Activated CD4-positive, CD25-positive, alpha-beta regulatory T cell treated with anti-CD3 and anti-CD28 coated beads, Interleukin-2, amount 50 U/mL, for 72 hours (primary cell): ENCODE data around the gene URAD.

Source experiments
- DNase-seq: peaks from one replicate; pipeline ENCODE4 v3.0.0; 2021

URAD gene

DNA sequence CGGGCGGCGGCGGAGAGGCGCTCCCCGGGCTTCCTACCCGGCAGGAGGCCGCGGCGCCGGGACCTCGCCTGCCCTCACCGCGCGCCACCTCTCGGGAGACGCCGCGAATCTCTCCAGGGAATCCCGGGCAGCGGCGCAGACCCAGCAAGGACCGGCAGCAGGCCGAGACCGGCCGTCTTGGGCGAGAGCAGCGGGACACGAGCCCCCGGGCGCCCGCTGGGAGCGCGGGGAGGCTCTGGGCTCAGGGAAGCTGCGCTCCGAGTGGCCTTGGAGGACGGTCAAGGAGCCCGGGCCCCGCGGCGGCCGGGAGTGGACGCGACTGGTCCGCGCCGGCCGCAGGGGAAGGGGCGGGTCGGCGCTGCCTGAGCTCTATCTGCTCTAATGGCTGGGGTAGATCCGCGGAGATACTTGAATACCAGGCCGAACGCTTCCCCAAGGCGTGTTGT, 34.1 kb downstream of the URAD start:
- no peak for DNase-seq

DNA sequence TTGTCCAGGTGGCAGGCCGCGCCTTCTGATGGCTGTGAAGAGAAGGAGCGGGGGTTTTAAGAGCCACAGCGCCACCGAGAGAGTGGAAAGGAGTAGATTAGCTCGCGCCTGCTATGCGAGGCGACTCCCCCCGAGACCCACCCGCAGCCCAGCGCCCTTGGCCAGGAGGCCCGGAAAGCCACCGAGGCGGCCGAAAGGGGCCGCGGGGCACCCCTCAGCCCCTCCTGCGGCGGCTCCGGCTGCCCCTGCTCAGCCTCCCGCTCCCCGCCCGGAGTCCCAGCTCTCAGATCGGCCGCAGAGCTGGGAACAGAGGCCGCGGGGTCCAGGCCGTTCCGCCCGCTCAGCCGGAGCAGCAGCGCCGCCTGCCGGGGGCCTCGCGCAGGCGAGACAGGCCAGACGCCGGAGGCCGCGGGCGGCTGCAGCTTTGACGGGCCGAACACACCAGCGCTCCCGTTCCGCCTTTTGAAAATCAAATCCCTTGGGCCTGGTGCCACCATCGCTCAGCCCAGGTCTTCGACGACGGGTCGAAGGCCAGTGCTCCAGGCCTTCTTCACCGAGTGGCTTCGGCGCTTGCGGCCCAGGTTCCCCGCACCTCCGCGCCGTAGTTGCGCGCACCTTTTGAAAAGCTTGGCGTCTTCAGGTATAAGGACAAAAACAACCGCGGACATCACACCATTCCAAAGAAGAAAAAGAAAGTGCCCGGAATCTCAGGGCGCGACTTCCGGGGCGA, 34.7 kb downstream of the URAD start:
- peak; percentile 73 for DNase-seq

DNA sequence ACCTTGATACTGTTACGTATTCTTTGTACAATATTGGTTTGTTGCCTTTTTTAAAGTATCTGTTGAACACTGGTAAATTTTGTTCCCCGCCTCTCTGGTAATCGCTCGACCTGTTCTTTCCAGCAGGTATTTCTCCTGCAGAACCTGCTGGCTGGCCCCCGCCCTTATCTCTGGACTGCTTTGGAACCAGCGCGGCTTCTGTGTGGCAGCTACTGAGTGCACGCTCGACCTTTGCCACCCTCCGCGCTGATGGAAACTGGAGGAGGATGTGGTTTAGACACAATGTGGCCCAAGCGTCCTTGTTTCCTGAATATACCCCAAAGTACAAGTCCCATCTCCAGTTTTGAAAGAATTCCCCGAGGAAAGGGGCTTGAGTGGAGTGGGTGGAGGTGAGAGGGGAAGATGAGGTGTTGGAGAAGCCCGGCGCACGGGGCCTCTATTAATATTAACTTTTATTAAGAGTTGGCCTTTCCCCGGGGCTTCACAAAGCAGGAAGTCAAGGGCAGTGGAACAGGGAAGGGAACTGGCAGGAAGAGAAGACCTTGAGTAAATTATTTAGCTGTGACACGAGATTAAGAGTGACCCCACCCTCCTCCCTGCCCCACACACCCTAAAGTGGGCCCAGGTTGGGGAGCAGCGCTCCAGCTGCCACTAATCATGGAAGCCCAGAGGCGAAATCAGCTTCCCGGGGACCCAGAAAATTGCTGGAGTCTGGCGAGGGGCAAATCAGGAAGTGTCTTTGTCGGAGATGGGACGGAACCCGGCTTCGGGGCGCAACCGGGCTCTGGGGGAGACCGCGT, 35.4 kb downstream of the URAD start:
- DNase-seq = no peak

DNA sequence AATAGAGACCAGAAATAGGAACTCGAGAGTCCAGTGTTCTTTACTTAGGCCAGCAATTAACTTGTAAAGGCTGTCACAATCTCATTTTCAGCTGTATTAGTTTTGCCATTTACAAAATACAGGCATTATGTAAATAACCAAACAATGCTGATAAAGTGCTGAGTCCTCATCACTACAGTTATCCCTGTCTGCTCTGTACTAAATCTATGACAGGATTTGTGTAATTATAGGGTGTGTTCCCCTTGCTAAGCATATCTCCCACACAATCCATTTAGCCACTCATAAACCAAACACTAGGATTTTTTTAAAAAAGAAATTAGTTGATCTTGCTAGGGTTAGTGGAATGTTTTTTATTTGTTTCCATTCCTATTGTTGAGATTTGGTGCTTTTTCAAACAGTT, 45.5 kb downstream of the URAD start:
- no peak for DNase-seq

DNA sequence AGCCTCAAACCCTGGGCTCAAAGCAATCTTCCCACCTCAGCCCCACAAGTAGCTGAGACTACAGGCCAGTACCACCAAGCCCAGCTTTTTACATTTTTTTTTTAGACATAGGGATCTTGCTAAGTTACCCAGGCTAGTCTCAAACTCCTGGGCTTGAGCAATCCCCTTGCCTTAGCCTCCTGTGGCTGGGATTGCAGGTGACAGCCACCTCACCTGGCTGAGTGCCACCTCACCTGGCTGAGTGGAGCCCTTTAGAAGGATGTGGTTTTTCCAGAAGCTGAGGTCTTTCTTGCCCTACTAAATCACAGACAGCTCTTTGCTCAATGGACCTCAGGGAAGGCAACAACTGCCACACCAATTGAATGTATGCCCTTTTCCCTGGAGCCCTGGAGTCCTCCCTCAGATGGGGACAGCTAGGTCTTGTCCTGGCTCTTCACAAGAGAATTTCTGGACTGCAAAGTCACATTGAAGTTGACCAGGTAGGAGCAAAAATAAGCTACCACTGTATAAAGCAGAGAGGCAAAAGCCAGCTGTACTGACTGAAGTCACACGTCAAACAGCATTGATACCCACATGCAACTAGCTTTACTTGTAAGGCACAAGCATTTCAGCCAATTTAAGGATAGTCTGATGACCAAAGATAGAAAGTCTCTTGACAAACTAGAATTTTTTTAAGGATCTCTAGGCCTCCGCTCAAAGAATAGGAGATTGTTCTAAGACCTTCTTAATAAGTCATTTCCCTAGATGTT, 54.7 kb downstream of the URAD start:
- no peak for DNase-seq

DNA sequence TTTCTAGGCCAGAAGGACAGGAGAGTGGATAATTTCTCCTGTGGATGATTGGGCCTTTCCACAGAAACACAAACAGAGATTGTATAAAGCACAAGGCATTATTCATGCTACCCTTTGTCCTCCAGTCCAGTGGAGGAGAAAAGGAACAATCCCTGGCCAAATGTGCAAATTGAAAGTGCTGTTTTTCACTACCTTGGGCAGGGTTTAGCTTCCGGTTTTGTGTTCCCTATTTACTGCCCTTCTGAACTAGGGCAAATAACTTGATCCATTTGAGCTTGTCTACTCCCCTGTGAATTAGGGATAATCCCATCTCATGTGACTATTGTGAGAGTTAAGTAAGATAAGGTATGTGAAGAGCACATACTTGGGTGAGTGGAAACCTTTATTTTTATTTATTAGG, 55.4 kb downstream of the URAD start:
- DNase-seq = no peak

DNA sequence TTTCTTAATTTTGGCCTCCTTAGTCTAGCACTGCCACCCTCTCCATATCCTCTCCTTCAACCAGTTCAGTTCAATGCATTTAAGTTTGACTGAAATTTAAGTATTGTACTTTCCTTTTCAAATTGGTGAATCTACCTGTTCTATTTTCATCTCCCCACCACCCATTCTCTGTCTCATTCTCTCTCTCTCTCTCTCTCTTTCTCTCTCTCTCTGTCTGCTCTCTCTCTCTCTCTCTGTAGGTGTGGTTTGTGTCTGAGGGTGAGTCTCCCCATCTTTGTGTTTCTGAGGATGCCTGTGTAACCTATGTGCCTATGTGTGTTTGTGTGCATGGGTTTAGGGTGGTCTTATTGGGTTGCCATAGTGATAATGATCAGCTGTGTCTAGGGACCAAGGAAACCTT, 58.6 kb downstream of the URAD start:
- DNase-seq = no peak

DNA sequence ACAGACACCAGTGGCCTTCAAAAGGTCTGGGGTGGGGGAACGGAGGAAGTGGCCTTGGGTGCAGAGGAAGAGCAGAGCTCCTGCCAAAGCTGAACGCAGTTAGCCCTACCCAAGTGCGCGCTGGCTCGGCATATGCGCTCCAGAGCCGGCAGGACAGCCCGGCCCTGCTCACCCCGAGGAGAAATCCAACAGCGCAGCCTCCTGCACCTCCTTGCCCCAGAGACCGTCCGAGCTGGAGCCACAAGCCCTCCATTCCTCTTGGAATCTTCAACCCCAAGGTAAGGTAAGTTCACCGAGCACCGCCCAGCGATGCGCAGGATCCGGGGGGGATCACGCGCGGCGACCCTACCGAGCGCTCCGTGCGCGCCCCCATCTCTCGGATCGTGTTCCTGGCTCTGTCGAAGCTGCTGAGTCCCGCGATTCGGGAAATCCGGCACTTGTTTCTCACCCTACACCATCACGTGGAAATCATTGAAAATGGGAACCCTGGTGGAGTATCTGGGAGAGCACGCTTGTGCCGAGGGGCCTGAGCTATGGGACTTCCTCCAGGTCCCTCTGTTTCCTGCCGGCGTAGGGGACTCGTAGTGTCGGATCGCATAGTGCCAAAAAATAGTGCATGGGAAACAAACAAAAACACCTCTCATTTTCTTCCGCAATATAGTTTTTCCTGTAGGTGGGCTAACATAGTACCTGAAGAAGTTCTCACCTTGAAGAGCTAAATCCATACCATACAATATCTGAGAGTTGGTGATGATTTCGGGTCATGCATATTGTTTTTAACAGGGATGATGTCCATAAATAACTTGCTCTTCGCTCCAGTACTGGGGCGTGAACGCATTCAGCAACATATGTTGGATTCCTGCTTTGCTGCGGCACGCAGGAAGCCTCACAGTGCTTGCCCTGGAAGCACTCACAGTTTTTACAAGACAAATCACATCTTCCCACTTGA, 59.4 kb downstream of the URAD start:
- no peak for DNase-seq

DNA sequence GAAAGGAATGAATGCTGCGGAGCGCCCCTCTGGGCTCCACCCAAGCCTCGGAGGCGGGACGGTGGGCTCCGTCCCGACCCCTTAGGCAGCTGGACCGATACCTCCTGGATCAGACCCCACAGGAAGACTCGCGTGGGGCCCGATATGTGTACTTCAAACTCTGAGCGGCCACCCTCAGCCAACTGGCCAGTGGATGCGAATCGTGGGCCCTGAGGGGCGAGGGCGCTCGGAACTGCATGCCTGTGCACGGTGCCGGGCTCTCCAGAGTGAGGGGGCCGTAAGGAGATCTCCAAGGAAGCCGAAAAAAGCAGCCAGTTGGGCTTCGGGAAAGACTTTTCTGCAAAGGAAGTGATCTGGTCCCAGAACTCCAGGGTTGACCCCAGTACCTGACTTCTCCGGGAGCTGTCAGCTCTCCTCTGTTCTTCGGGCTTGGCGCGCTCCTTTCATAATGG, 60.1 kb downstream of the URAD start:
- no peak for DNase-seq
